GM18868 (cell line): ENCODE measurements around the gene CROCC2.

Experiments
- ATAC-seq: cut with Tn5 transposase; IDR thresholded peaks from one replicate; pipeline ENCODE4 v1.9.1; 2021; ENCODE audit warnings: mild to moderate bottlenecking, moderate library complexity; ENCODE audit not compliant: unreplicated experiment

The CROCC2 gene

GRCh38 chr2:240932001-240932723 lies 26.0 kb downstream of the CROCC2 start:
- no peak for ATAC-seq

GRCh38 chr2:240932724-240933047 lies 26.6 kb downstream of the CROCC2 start:
- no peak for ATAC-seq

- no peak for ATAC-seq
Observed at GRCh38 chr2:240933048-240933965, 27.2 kb downstream of the CROCC2 start.

- ATAC-seq: no peak
Observed at GRCh38 chr2:240933966-240934700, 28.0 kb downstream of the CROCC2 start.

GRCh38 chr2:240934701-240935102 lies 28.6 kb downstream of the CROCC2 start:
- no peak for ATAC-seq

GRCh38 chr2:240935103-240935876 lies 29.2 kb downstream of the CROCC2 start:
- ATAC-seq: no peak

GRCh38 chr2:240936106-240936505 lies 30.0 kb downstream of the CROCC2 start:
- no peak for ATAC-seq

GRCh38 chr2:240946046-240946445 lies 39.9 kb downstream of the CROCC2 start:
- ATAC-seq: no peak

- no peak for ATAC-seq
Observed at GRCh38 chr2:240946654-240947053, 40.5 kb downstream of the CROCC2 start.

- ATAC-seq: no peak
Observed at GRCh38 chr2:240947176-240947575, 41.0 kb downstream of the CROCC2 start.

- ATAC-seq: no peak
Observed at GRCh38 chr2:240947607-240948006, 41.5 kb downstream of the CROCC2 start.

GRCh38 chr2:240948086-240948485 lies 42.0 kb downstream of the CROCC2 start:
- no peak for ATAC-seq

GRCh38 chr2:240948905-240949790 lies 43.0 kb downstream of the CROCC2 start:
- ATAC-seq: no peak

GRCh38 chr2:240949791-240950705 lies 43.9 kb downstream of the CROCC2 start:
- ATAC-seq: no peak

- no peak for ATAC-seq
Observed at GRCh38 chr2:240951045-240951594, 45.0 kb downstream of the CROCC2 start.

- no peak for ATAC-seq
Observed at GRCh38 chr2:240952496-240953246, 46.5 kb downstream of the CROCC2 start.
